K562 (cell line): ENCODE results near the gene ELP5. TPM values are rescaled to one million over a fixed set of nuclear protein-coding genes. Genes with fewer than 3 reads are reported as not detected.
"Not testable (repeated sequence)": the region's sequence is repeated elsewhere in the genome, so short reads cannot be mapped to it uniquely, and the experiment has no call there.

ENCODE experiments used
- ATAC-seq: fragments of 200-7000 bp; cut with Tn5 transposase; 3 replicates; pipeline ENCODE4 v1.9.1; 2020; ENCODE audit warnings: moderate library complexity
- BruUV-seq: library from RNA; stranded (reverse); fragments of 400-500 nt; replicated peaks from 2 replicates; lab custom pipeline; 2021; lab: Mats Ljungman, UMichigan
- CTCF ChIA-PET: fragments of 300-600 bp; formaldehyde crosslinking; extraction: SDS; loops from one replicate; lab custom pipeline; 2021; ENCODE audit warnings: low intra/inter-chr PET ratio; lab: Yijun Ruan, JAX
- POLR2A ChIA-PET: fragments of 300-600, 350-650 bp; sonication (Branson Sonifier 250); formaldehyde crosslinking; extraction: SDS; loops from one replicate; lab custom pipeline; 2021; ENCODE audit warnings: antibody characterized with exemption, inconsistent platforms; lab: Yijun Ruan, JAX
- DNase-seq, 4 experiments: peaks; one replicate each; pipeline versions ENCODE4 v3.0.0 to v3.0.0-alpha.2; 2011 to 2018; ENCODE audit warnings: low spot score in 3 of 4, mixed read lengths in 3 of 4; ENCODE audit errors: extremely low read depth in 1 of 4
- FAIRE-seq: peaks from 2 replicates; lab custom pipeline; 2011; peaks lifted over from hg19 to GRCh38; lab: Jason Lieb, UNC
- H2AFZ ChIP-seq: 2 replicates; pipeline ENCODE4 v1.6.0; 2011; ENCODE audit warnings: low read depth, low read length, control low read depth, inconsistent platforms
- H3K27ac ChIP-seq: fragments of 200-600 bp; 3 replicates; pipeline ENCODE4 v1.8.0; 2011; ENCODE audit warnings: low read depth, mild to moderate bottlenecking, control low read depth, inconsistent platforms, low read length, moderate library complexity, mixed read lengths; ENCODE audit errors: extremely low read depth
- H3K27me3 ChIP-seq, 2 experiments: fragments of 300-600 bp in 1 of 2; 2 replicates in 1 of 2; 3 replicates in 1 of 2; pipeline versions ENCODE4 v1.6.0 to v1.8.0; 2011; ENCODE audit warnings: inconsistent platforms in 2 of 2, low read length in 2 of 2, mild to moderate bottlenecking in 1 of 2, mixed read lengths in 1 of 2, moderate library complexity in 1 of 2; ENCODE audit not compliant: control insufficient read depth in 2 of 2, insufficient read depth in 2 of 2
- H3K36me3 ChIP-seq: fragments of 300-600 bp; 3 replicates; pipeline ENCODE4 v1.8.0; 2011; ENCODE audit warnings: mild to moderate bottlenecking, low read length, inconsistent platforms; ENCODE audit not compliant: control insufficient read depth, insufficient read depth
- H3K4me1 ChIP-seq, 2 experiments: fragments of 200-600 bp in 1 of 2; replicated peaks in 1 of 2; 2 replicates in 1 of 2; 3 replicates in 1 of 2; pipeline versions ENCODE4 v1.5.1 to v1.8.0; 2011; ENCODE audit warnings: inconsistent platforms in 2 of 2, low read length in 2 of 2, mild to moderate bottlenecking in 1 of 2, mixed read lengths in 1 of 2, moderate library complexity in 1 of 2; ENCODE audit not compliant: control insufficient read depth in 2 of 2, insufficient read depth in 2 of 2
- H3K4me2 ChIP-seq: 2 replicates; pipeline ENCODE4 v1.6.1; 2011; ENCODE audit warnings: low read length, control low read depth, inconsistent platforms, mixed read lengths; ENCODE audit not compliant: insufficient read depth
- H3K4me3 ChIP-seq: fragments of 200-600 bp; sonication (generic), shearing (Covaris generic); 2 replicates; pipeline ENCODE4 v1.5.1; 2016; ENCODE audit warnings: control low read depth, inconsistent platforms
- H3K79me2 ChIP-seq: fragments of 200-600 bp; 3 replicates; pipeline ENCODE4 v1.8.0; 2011; ENCODE audit warnings: low read length, inconsistent platforms; ENCODE audit not compliant: control insufficient read depth, insufficient read depth
- H3K9ac ChIP-seq, 2 experiments: 2 replicates each; pipeline versions ENCODE4 v1.6.0 to v1.6.1; 2011; ENCODE audit warnings: low read depth in 2 of 2, low read length in 2 of 2, control low read depth in 1 of 2, inconsistent platforms in 1 of 2, mild to moderate bottlenecking in 1 of 2, mixed read lengths in 1 of 2; ENCODE audit not compliant: insufficient read depth in 1 of 2
- H3K9me1 ChIP-seq: one replicate; pipeline ENCODE4 v1.6.0; 2011; ENCODE audit warnings: inconsistent platforms, mild to moderate bottlenecking, low read length, moderate library complexity; ENCODE audit not compliant: control insufficient read depth, insufficient read depth
- H3K9me3 ChIP-seq: replicated peaks from 2 replicates; pipeline ENCODE4 v1.5.1; 2011; ENCODE audit warnings: low read depth, low read length, inconsistent platforms; ENCODE audit not compliant: control insufficient read depth, insufficient read depth
- H4K20me1 ChIP-seq: replicated peaks from 2 replicates; pipeline ENCODE4 v1.6.1; 2011; ENCODE audit warnings: low read length, inconsistent platforms, mixed read lengths; ENCODE audit not compliant: control insufficient read depth, insufficient read depth
- GTF2E2 ChIP-seq: fragments of 200-800 bp; sonication (Bioruptor generic); IDR thresholded peaks from 2 replicates; pipeline ENCODE4 v1.6.1; 2016; ENCODE audit warnings: missing genetic modification characterization, missing compliant biosample characterization
- MEF2D ChIP-seq: conservative IDR thresholded peaks from 2 replicates; pipeline ENCODE4 v1.6.1; 2016; ENCODE audit warnings: low read depth, missing genetic modification characterization, missing compliant biosample characterization
- WGBS: fragments of 100-300 bp; shearing (Covaris generic); methylation state at CpG from one replicate; pipeline ENCODE4 v1.1.6; 2016; ENCODE audit warnings: low coverage, mixed read lengths; ENCODE audit not compliant: insufficient coverage; ENCODE audit errors: missing lambda C conversion rate; 5-methylcytosine and 5-hydroxymethylcytosine counted together
- in situ Hi-C: fragments of 300-500 bp; cut with MboI; formaldehyde crosslinking; loops from 4 replicates; pipeline ENCODE4 v1.15.0; 2018; ENCODE audit warnings: inconsistent platforms, mixed read lengths
- intact Hi-C: fragments of 100-400 bp; cut with micrococcal nuclease; formaldehyde crosslinking; loops from 2 replicates; pipeline ENCODE4 v1.14.2; 2022
- polyA plus RNA-seq, 8 experiments: library from polyadenylated mRNA; depleted of rRNA in 4 of 8; stranded (reverse) in 5 of 8; unstranded in 3 of 8; fragments of >200 nt; fragmentation: Nextera tagmentation in 2 of 8; fragmentation: Illumina TruSeq in 1 of 8; extraction: Ambion mirVana in 2 of 8; extraction: Trizol in 1 of 8; gene quantifications; 2 replicates each; pipeline versions ENCODE4 v1.2.1 to v1.2.3, GENCODE V29; 2011 to 2014; ENCODE audit warnings: inconsistent platforms in 1 of 8, missing spikeins in 1 of 8
- total RNA-seq, 7 experiments: library from RNA; depleted of rRNA in 6 of 7; stranded (reverse); fragments of >200 nt in 6 of 7; fragmentation: Illumina TruSeq in 2 of 7; extraction: Trizol in 2 of 7; gene quantifications; 2 replicates each; pipeline versions ENCODE4 v1.2.1 to v1.2.3, GENCODE V29; 2011 to 2021; ENCODE audit warnings: low replicate concordance in 1 of 7
- TF ChIP-seq, protein P1 (sequence below): fragments of 450-650 bp; IDR thresholded peaks from 2 replicates; pipeline ENCODE4 v1.6.1; 2016; ENCODE audit warnings: low read depth
- TF ChIP-seq, protein P2 (sequence below): fragments of 250-450 bp; sonication (Bioruptor Pico); IDR thresholded peaks from 2 replicates; pipeline ENCODE4 v1.5.0; 2021; ENCODE audit warnings: mild to moderate bottlenecking, moderate library complexity
- TF ChIP-seq, protein P3 (sequence below): fragments of 250-450 bp; sonication (Bioruptor Pico); IDR thresholded peaks from 2 replicates; pipeline ENCODE4 v1.4.0; 2020; ENCODE audit warnings: borderline replicate concordance
- TF ChIP-seq, protein P4 (sequence below): fragments of 450-650 bp; IDR thresholded peaks from 2 replicates; pipeline ENCODE4 v1.6.1; 2016; ENCODE audit warnings: low read depth, mild to moderate bottlenecking, moderate library complexity

Gene ELP5
- total and polyA plus RNA-seq, 9 of the 15 experiments (the other 6 are each of a cell fraction or from before 2014, with no cell fraction given): 25.7 to 77.9 (median 52.9) TPM

DNA sequence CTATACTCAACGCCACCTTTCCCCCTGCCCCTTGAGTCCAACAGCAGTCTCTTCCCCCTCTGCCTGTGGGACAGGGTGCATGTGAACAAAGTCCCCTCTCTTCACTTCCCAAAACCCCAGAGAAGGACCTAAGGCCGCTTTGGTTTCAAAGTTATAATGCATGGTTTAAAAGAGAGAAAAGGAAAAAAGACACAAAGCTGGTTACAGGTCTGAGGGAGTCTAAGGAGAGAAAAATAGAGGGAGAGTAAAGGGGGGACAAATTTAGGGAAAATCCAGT lies 8.6 kb upstream of the ELP5 start (continued):
- TF ChIP-seq, protein P1, sequence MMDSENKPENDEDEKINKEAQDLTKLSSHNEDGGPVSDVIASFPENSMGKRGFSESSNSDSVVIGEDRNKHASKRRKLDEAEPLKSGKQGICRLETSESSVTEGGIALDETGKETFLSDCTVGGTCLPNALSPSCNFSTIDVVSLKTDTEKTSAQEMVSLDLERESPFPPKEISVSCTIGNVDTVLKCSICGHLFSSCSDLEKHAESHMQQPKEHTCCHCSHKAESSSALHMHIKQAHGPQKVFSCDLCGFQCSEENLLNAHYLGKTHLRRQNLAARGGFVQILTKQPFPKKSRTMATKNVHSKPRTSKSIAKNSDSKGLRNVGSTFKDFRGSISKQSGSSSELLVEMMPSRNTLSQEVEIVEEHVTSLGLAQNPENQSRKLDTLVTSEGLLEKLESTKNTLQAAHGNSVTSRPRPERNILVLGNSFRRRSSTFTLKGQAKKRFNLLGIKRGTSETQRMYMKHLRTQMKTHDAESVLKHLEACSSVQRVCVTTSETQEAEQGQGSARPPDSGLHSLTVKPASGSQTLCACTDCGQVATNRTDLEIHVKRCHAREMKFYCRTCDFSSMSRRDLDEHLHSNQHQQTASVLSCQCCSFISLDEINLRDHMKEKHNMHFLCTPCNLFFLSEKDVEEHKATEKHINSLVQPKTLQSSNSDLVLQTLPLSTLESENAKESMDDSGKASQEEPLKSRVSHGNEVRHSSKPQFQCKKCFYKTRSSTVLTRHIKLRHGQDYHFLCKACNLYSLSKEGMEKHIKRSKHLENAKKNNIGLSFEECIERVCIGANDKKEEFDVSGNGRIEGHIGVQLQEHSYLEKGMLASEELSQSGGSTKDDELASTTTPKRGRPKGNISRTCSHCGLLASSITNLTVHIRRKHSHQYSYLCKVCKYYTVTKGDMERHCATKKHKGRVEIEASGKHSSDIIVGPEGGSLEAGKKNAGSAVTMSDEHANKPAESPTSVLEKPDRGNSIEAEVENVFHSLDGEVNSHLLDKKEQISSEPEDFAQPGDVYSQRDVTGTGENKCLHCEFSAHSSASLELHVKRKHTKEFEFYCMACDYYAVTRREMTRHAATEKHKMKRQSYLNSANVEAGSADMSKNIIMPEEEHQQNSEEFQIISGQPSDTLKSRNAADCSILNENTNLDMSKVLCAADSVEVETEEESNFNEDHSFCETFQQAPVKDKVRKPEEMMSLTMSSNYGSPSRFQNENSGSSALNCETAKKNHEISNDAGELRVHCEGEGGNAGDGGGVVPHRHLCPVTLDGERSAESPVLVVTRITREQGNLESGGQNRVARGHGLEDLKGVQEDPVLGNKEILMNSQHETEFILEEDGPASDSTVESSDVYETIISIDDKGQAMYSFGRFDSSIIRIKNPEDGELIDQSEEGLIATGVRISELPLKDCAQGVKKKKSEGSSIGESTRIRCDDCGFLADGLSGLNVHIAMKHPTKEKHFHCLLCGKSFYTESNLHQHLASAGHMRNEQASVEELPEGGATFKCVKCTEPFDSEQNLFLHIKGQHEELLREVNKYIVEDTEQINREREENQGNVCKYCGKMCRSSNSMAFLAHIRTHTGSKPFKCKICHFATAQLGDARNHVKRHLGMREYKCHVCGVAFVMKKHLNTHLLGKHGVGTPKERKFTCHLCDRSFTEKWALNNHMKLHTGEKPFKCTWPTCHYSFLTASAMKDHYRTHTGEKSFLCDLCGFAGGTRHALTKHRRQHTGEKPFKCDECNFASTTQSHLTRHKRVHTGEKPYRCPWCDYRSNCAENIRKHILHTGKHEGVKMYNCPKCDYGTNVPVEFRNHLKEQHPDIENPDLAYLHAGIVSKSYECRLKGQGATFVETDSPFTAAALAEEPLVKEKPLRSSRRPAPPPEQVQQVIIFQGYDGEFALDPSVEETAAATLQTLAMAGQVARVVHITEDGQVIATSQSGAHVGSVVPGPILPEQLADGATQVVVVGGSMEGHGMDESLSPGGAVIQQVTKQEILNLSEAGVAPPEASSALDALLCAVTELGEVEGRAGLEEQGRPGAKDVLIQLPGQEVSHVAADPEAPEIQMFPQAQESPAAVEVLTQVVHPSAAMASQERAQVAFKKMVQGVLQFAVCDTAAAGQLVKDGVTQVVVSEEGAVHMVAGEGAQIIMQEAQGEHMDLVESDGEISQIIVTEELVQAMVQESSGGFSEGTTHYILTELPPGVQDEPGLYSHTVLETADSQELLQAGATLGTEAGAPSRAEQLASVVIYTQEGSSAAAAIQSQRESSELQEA: no peak
- TF ChIP-seq, protein P2, sequence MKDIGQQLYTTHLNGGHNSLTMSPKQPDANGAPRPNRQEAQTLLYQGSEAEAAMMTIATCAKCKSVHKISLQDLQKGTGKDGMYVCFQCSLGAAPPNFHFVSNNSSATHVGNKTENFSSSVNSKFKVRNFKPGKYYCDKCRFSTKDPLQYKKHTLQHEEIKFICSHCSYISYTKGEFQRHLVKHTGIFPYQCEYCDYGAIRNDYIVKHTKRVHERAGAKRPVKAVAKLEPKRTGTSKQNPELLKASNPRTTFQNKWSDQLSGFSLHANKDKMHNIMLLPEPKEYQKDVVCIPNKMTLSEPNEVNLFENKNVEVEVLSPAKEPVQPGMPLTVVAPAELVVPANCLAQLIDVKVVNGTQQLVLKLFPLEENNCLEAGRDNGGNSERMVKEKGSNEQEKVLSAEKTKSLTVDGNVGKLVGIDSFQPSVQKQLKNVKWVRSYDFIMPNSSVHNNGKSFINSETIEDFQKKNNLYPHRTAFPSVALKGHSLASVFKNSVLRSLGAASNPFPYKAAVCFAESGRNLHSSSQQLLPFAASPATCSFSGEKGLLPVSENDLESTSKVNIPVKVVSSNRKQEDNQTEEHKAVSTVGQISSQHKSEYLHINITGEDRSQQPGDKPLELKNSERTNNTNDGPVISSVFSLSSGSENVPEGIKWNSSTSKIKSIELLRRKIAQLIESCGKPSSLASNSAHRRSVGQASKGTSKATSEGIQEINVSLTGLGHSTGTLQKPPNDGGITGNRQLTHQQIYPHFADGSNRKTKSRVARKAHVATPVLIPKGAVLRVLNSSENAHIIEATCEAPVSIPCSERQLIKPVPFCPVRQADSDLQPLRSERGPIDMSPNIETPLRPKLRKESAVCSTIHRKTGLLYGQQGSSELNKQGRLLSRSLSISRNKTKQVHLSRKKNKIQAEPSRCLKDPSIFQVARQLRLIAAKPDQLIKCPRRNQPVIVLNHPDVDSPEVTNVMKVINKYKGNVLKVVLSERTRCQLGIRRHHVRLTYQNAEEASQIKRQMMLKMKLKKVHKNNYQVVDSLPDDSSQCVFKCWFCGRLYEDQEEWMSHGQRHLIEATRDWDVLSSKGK (CRISPR knock-in tag): no peak
- no peak for TF ChIP-seq GTF2E2
- TF ChIP-seq, protein P3, sequence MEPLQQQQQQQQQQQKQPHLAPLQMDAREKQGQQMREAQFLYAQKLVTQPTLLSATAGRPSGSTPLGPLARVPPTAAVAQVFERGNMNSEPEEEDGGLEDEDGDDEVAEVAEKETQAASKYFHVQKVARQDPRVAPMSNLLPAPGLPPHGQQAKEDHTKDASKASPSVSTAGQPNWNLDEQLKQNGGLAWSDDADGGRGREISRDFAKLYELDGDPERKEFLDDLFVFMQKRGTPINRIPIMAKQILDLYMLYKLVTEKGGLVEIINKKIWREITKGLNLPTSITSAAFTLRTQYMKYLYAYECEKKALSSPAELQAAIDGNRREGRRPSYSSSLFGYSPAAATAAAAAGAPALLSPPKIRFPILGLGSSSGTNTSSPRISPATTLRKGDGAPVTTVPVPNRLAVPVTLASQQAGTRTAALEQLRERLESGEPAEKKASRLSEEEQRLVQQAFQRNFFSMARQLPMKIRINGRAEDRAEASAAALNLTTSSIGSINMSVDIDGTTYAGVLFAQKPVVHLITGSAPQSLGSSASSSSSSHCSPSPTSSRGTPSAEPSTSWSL: no peak
- TF ChIP-seq MEF2D (tag): no peak
- TF ChIP-seq, protein P4, sequence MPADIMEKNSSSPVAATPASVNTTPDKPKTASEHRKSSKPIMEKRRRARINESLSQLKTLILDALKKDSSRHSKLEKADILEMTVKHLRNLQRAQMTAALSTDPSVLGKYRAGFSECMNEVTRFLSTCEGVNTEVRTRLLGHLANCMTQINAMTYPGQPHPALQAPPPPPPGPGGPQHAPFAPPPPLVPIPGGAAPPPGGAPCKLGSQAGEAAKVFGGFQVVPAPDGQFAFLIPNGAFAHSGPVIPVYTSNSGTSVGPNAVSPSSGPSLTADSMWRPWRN: no peak

- FAIRE-seq, in situ Hi-C loops: not testable (repeated sequence)
- POLR2A ChIA-PET: interaction anchor here (0.6 to 3.3 kb wide), 2 partner anchors 10 to 648 kb away, joined by 3 to 9 read pairs; partner anchors contain the start of gene DVL2
These were observed 8.2 kb upstream of the ELP5 start for GRCh38 chr17:7243838-7244237.

More at GRCh38 chr17:7243838-7244237, 8.2 kb upstream of the ELP5 start:
- Histone ChIP-seq H3K79me2 (peaks cover 49% of the 10 kb centered on the region), H3K9ac (peak overlapping the region in 1 of 2 experiments; percentile 52; a peak in 1 of 4 replicates), H3K4me1 (peaks cover 18 to 23% of the 10 kb centered on the region in 2 experiments; a peak in 4 of 5 replicates), H3K36me3 (peaks cover 57% of the 10 kb centered on the region)
- CTCF ChIA-PET, H2AFZ ChIP-seq, H4K20me1 ChIP-seq, ATAC-seq, H3K27ac ChIP-seq, H3K4me2 ChIP-seq, H3K9me3 ChIP-seq, H3K27me3 ChIP-seq, DNase-seq, BruUV-seq, intact Hi-C loops, H3K9me1 ChIP-seq, H3K4me3 ChIP-seq: not testable (repeated sequence)
- 86% methylated on average over 8 of the region's 10 CpGs for WGBS
